HepG2 (cell line): ENCODE results near the gene LYPD6B.

ENCODE experiments used
- CREM ChIP-seq, 2 experiments: sonication (generic) in 1 of 2; formaldehyde crosslinking in 1 of 2; IDR thresholded peaks; 2 replicates each; pipeline versions ENCODE4 v1.4.0 to v1.6.1; 2016 to 2020; ENCODE audit warnings: antibody characterized with exemption in 1 of 2, mild to moderate bottlenecking in 1 of 2, missing genetic modification reagents in 1 of 2
- ELF4 ChIP-seq: sonication (generic); formaldehyde crosslinking; IDR thresholded peaks from 2 replicates; pipeline ENCODE4 v1.5.0; 2020; ENCODE audit warnings: missing genetic modification reagents, mild to moderate bottlenecking, moderate library complexity, borderline replicate concordance
- IKZF1 ChIP-seq: fragments of 450-650 bp; IDR thresholded peaks from 2 replicates; pipeline ENCODE4 v1.7.1; 2016
- ZNF205 ChIP-seq: IDR thresholded peaks from 2 replicates; pipeline ENCODE4 v1.6.1; 2018; ENCODE audit warnings: missing biosample characterization, missing genetic modification reagents
- ZNF282 ChIP-seq: fragments of 450-650 bp; IDR thresholded peaks from 2 replicates; pipeline ENCODE4 v1.6.1; 2018; ENCODE audit not compliant: partially characterized antibody

GRCh38 chr2:149178612-149179011, 140.1 kb downstream of the LYPD6B start:
- no peak for TF ChIP-seq IKZF1
- TF ChIP-seq ZNF205 (CRISPR knock-in tag) = no peak
- no peak for TF ChIP-seq ZNF282
- TF ChIP-seq ELF4 (CRISPR knock-in tag) = no peak
- no peak for TF ChIP-seq CREM (IDR thresholded peaks at IDR 0.05)
- no peak for TF ChIP-seq CREM (CRISPR knock-in tag; IDR thresholded peaks at IDR 0.05)
